Panc1 (cell line): ENCODE results near the gene KCNQ1OT1. TPM values are rescaled to one million over a fixed set of nuclear protein-coding genes. Genes with fewer than 3 reads are reported as not detected.

Experiments
- ATAC-seq: fragments of 200-7000 bp; cut with Tn5 transposase; 2 replicates; pipeline ENCODE4 v1.9.1; 2020; ENCODE audit warnings: mild to moderate bottlenecking, moderate library complexity
- BruUV-seq: library from RNA; stranded (reverse); fragments of 400-500 nt; replicated peaks from 2 replicates; lab custom pipeline; 2021; lab: Mats Ljungman, UMichigan
- CTCF ChIA-PET: fragments of 300-600 bp; sonication (Branson Sonifier 250); formaldehyde crosslinking; loops from one replicate; lab custom pipeline; 2022; ENCODE audit warnings: antibody characterized with exemption; lab: Charles Lee
- POLR2A ChIA-PET: fragments of 300-600 bp; sonication (Branson Sonifier 250); formaldehyde crosslinking; loops from one replicate; lab custom pipeline; 2022; ENCODE audit warnings: antibody characterized with exemption; lab: Charles Lee
- DNase-seq: peaks from one replicate; pipeline ENCODE4 v3.0.0-alpha.2; 2010; ENCODE audit warnings: low read depth, low spot score
- H3K27ac ChIP-seq: 2 replicates; pipeline ENCODE4 v1.5.1; 2011; ENCODE audit warnings: mild to moderate bottlenecking, low read length, inconsistent platforms
- H3K27me3 ChIP-seq: fragments of 200-500 bp; sonication (Bioruptor generic); 2 replicates; pipeline ENCODE4 v1.6.0; 2014; ENCODE audit warnings: low read length, inconsistent platforms; ENCODE audit not compliant: control insufficient read depth, insufficient read depth
- H3K36me3 ChIP-seq: fragments of 200-500 bp; sonication (Bioruptor generic); 2 replicates; pipeline ENCODE4 v1.5.1; 2014; ENCODE audit warnings: inconsistent platforms, mild to moderate bottlenecking, low read length, moderate library complexity; ENCODE audit not compliant: control insufficient read depth, insufficient read depth
- H3K4me1 ChIP-seq: 2 replicates; pipeline ENCODE4 v1.5.1; 2011; ENCODE audit warnings: inconsistent platforms, mild to moderate bottlenecking, low read length, moderate library complexity; ENCODE audit not compliant: control insufficient read depth, insufficient read depth
- H3K4me3 ChIP-seq, 2 experiments: 2 replicates each; pipeline ENCODE4 v1.5.1; 2011 to 2012; ENCODE audit warnings: low read depth in 2 of 2, low read length in 2 of 2, mild to moderate bottlenecking in 2 of 2, inconsistent platforms in 1 of 2, moderate library complexity in 1 of 2
- H3K9me3 ChIP-seq: fragments of 200-500 bp; sonication (Bioruptor generic); 2 replicates; pipeline ENCODE4 v1.5.1; 2014; ENCODE audit warnings: low read depth, mild to moderate bottlenecking, inconsistent platforms, low read length, moderate library complexity; ENCODE audit not compliant: control insufficient read depth, insufficient read depth
- POLR2AphosphoS5 ChIP-seq: IDR thresholded peaks from 2 replicates; pipeline ENCODE4 v1.6.1; 2012; ENCODE audit warnings: mild to moderate bottlenecking, low read depth, low read length, moderate library complexity
- SIN3A ChIP-seq: IDR thresholded peaks from 2 replicates; pipeline ENCODE4 v1.6.1; 2012; ENCODE audit warnings: low read depth, mild to moderate bottlenecking, low read length, moderate library complexity, borderline replicate concordance; ENCODE audit not compliant: insufficient read depth
- TCF7L2 ChIP-seq: IDR thresholded peaks from 2 replicates; pipeline ENCODE4 v1.6.1; 2011; ENCODE audit warnings: mild to moderate bottlenecking, low read depth, low read length, inconsistent platforms
- in situ Hi-C: cut with HindIII; loops from 2 replicates; pipeline ENCODE4 v1.10.0; 2016; ENCODE audit warnings: low sequenced_read_pairs, low pct_unique_long_range_greater_than_20kb
- intact Hi-C: fragments of 100-400 bp; cut with micrococcal nuclease; formaldehyde crosslinking; loops from one replicate; pipeline ENCODE4 v1.10.0; 2022; ENCODE audit not compliant: unreplicated experiment
- total RNA-seq: library from RNA; stranded (reverse); gene quantifications from one replicate; pipeline ENCODE4 v1.2.1, GENCODE V29; 2021; ENCODE audit not compliant: unreplicated experiment
- TF ChIP-seq, protein P1 (sequence below): fragments of 450-650 bp; IDR thresholded peaks from 2 replicates; pipeline ENCODE4 v1.5.1; 2017; ENCODE audit warnings: mild to moderate bottlenecking
- TF ChIP-seq, protein P2 (sequence below), 2 experiments: IDR thresholded peaks; 2 replicates each; pipeline ENCODE4 v1.6.1; 2011 to 2012; ENCODE audit warnings: low read depth in 2 of 2, control low read depth in 1 of 2, low read length in 1 of 2, mild to moderate bottlenecking in 1 of 2, moderate library complexity in 1 of 2; ENCODE audit not compliant: insufficient read depth in 1 of 2

The KCNQ1OT1 gene
- total RNA-seq, 1 experiment from 2014 or later = 1.3 TPM

DNA sequence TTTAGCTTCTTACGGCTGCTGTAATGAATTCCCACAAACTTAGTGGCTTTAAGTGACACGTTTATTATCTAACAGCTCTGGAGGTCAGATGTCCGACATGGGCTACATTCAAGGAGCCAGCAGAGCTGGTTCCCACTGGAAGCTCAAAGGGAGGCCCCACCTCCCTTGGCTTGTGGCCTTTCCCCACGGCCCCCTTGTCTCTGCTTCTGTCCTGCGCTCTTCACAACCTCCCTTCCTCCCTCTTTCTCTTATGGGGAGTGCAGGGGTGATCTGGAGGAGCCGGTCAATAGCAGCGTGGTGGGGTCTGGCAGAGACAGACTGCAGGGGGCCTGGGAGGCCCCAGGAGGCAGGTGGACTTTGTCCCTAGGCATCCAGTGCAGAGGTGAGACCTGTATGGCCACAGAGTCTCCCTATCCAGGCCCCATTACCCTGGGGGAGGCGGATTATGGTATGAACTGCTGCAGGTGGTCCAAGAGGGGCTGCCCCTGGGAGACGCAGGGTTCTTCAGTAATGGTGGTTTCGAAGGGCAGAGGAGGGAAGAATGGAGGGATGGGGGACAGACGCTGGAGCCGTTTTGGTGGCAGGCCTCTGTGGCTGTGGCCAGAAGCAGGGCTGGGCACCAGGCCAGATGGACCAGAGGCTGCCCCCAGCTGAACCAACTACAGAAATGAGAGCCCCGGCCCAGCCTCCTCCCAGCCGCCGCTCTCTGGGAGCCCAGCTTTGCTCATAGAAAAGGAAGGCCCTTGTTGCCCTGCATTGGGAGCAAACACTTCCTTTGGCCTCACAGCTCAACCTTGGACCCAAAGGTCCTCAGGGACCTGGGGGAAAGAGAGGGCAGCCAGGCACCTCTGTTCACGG, 30.7 kb upstream of the KCNQ1OT1 start:
- DNase-seq (no peak), ATAC-seq (no peak)
- Histone ChIP-seq H3K27ac (no peak overlapping the region), H3K4me1 (peaks cover 7% of the 10 kb centered on the region), H3K36me3 (no peaks in the 10 kb centered on the region), H3K4me3 (no peak overlapping the region), H3K9me3 (no peaks in the 10 kb centered on the region), H3K27me3 (no peaks in the 10 kb centered on the region)
- no TSS peak for BruUV-seq
- TF ChIP-seq TCF7L2 (no peak), POLR2AphosphoS5 (no peak), SIN3A (no peak)
- TF ChIP-seq, protein P1, sequence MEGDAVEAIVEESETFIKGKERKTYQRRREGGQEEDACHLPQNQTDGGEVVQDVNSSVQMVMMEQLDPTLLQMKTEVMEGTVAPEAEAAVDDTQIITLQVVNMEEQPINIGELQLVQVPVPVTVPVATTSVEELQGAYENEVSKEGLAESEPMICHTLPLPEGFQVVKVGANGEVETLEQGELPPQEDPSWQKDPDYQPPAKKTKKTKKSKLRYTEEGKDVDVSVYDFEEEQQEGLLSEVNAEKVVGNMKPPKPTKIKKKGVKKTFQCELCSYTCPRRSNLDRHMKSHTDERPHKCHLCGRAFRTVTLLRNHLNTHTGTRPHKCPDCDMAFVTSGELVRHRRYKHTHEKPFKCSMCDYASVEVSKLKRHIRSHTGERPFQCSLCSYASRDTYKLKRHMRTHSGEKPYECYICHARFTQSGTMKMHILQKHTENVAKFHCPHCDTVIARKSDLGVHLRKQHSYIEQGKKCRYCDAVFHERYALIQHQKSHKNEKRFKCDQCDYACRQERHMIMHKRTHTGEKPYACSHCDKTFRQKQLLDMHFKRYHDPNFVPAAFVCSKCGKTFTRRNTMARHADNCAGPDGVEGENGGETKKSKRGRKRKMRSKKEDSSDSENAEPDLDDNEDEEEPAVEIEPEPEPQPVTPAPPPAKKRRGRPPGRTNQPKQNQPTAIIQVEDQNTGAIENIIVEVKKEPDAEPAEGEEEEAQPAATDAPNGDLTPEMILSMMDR = no peak
- TF ChIP-seq, protein P2, sequence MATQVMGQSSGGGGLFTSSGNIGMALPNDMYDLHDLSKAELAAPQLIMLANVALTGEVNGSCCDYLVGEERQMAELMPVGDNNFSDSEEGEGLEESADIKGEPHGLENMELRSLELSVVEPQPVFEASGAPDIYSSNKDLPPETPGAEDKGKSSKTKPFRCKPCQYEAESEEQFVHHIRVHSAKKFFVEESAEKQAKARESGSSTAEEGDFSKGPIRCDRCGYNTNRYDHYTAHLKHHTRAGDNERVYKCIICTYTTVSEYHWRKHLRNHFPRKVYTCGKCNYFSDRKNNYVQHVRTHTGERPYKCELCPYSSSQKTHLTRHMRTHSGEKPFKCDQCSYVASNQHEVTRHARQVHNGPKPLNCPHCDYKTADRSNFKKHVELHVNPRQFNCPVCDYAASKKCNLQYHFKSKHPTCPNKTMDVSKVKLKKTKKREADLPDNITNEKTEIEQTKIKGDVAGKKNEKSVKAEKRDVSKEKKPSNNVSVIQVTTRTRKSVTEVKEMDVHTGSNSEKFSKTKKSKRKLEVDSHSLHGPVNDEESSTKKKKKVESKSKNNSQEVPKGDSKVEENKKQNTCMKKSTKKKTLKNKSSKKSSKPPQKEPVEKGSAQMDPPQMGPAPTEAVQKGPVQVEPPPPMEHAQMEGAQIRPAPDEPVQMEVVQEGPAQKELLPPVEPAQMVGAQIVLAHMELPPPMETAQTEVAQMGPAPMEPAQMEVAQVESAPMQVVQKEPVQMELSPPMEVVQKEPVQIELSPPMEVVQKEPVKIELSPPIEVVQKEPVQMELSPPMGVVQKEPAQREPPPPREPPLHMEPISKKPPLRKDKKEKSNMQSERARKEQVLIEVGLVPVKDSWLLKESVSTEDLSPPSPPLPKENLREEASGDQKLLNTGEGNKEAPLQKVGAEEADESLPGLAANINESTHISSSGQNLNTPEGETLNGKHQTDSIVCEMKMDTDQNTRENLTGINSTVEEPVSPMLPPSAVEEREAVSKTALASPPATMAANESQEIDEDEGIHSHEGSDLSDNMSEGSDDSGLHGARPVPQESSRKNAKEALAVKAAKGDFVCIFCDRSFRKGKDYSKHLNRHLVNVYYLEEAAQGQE (IDR thresholded peaks at IDR 0.05; ENCODE audit: insufficient read depth in 1 of 2, low read depth in 2 of 2, low read length in 1 of 2) = no peak
- CTCF ChIA-PET = no interaction called here
- in situ Hi-C loops = no loop called here
- POLR2A ChIA-PET = no interaction called here
- intact Hi-C loops = no loop called here

DNA sequence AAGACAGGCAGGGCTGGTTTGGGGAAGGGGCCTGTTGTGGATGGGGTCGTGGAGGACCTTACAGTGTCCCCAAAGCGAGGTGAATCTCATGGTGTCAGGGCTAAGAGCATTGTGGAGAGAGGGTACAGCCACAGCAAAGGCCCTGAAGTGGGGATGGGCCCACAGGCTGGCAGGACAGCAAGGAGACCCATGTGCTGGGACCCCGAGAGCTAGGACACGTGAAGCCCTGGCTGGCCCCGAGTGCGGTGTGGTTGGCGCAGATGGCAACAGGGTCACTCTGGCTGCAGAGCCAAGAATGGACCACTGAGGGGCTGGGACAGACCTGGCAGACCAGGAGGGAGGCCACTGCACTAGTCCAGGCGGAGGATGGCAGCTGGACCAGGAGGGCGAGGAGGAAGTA, 30.0 kb upstream of the KCNQ1OT1 start:
- no peaks in the 10 kb centered on the region for H3K9me3 ChIP-seq
- no TSS peak for BruUV-seq
- DNase-seq (no peak), ATAC-seq (no peak)
- CTCF ChIA-PET = no interaction called here
- in situ Hi-C loops = no loop called here
- H3K4me1 ChIP-seq = peaks cover 7% of the 10 kb centered on the region
- no peak overlapping the region for H3K4me3 ChIP-seq
- no peaks in the 10 kb centered on the region for H3K36me3 ChIP-seq
- intact Hi-C loops = no loop called here
- TF ChIP-seq POLR2AphosphoS5 (no peak), TCF7L2 (no peak), SIN3A (no peak)
- TF ChIP-seq, protein P2 (IDR thresholded peaks at IDR 0.05; ENCODE audit: insufficient read depth in 1 of 2, low read depth in 2 of 2, low read length in 1 of 2) = no peak
- TF ChIP-seq, protein P1 = no peak
- no peak overlapping the region for H3K27ac ChIP-seq
- POLR2A ChIA-PET = no interaction called here
- H3K27me3 ChIP-seq = no peaks in the 10 kb centered on the region
